H9 (cell line): ENCODE results near the gene ZNF654. TPM values are rescaled to one million over a fixed set of nuclear protein-coding genes. Genes with fewer than 3 reads are reported as not detected.

Experiments
- DNase-seq: peaks from one replicate; pipeline ENCODE4 v3.0.0-alpha.2; 2017
- H2AFZ ChIP-seq: one replicate; pipeline ENCODE4 v1.6.1; 2013; ENCODE audit warnings: mild to moderate bottlenecking, low read length, control low read depth, moderate library complexity
- H2AK5ac ChIP-seq: 2 replicates; pipeline ENCODE4 v1.6.1; 2013; ENCODE audit warnings: low read length, control low read depth, mixed read lengths; ENCODE audit not compliant: insufficient read length
- H2BK120ac ChIP-seq: one replicate; pipeline ENCODE4 v1.6.1; 2013; ENCODE audit warnings: low read depth, mild to moderate bottlenecking, low read length, control low read depth, inconsistent platforms; ENCODE audit not compliant: poor library complexity, severe bottlenecking
- H2BK12ac ChIP-seq: 2 replicates; pipeline ENCODE4 v1.6.1; 2013; ENCODE audit warnings: low read length, control low read depth, mixed read lengths, low read depth; ENCODE audit not compliant: insufficient read length
- H2BK15ac ChIP-seq: 2 replicates; pipeline ENCODE4 v1.6.1; 2013; ENCODE audit warnings: low read depth, low read length, control low read depth
- H2BK20ac ChIP-seq: one replicate; pipeline ENCODE4 v1.6.1; 2013; ENCODE audit warnings: low read depth, mild to moderate bottlenecking, low read length, control low read depth, inconsistent platforms; ENCODE audit not compliant: poor library complexity, severe bottlenecking
- H2BK5ac ChIP-seq: 2 replicates; pipeline ENCODE4 v1.6.1; 2013; ENCODE audit warnings: low read length, control low read depth, mixed read lengths; ENCODE audit not compliant: insufficient read length
- H3K14ac ChIP-seq: 2 replicates; pipeline ENCODE4 v1.6.1; 2013; ENCODE audit warnings: low read length, control low read depth; ENCODE audit not compliant: insufficient read depth
- H3K18ac ChIP-seq: 2 replicates; pipeline ENCODE4 v1.6.1; 2013; ENCODE audit warnings: low read depth, mild to moderate bottlenecking, mixed read lengths, low read length, control low read depth; ENCODE audit not compliant: insufficient read length
- H3K23ac ChIP-seq: 2 replicates; pipeline ENCODE4 v1.6.1; 2013; ENCODE audit warnings: low read length, control low read depth, mixed read lengths, low read depth; ENCODE audit not compliant: insufficient read length
- H3K23me2 ChIP-seq: 2 replicates; pipeline ENCODE4 v1.6.1; 2013; ENCODE audit warnings: low read depth, mild to moderate bottlenecking, mixed read lengths, low read length, control low read depth; ENCODE audit not compliant: insufficient read length, poor library complexity, severe bottlenecking
- H3K27ac ChIP-seq: 2 replicates; pipeline ENCODE4 v1.5.1; 2013; ENCODE audit warnings: low read length, control low read depth, mixed read lengths, low read depth; ENCODE audit not compliant: insufficient read length
- H3K27me3 ChIP-seq: 2 replicates; pipeline ENCODE4 v1.6.1; 2013; ENCODE audit warnings: low read length, control low read depth, inconsistent platforms; ENCODE audit not compliant: insufficient read depth
- H3K4ac ChIP-seq: 2 replicates; pipeline ENCODE4 v1.6.1; 2013; ENCODE audit warnings: low read depth, mild to moderate bottlenecking, control low read depth, inconsistent platforms, low read length, moderate library complexity
- H3K4me1 ChIP-seq: 2 replicates; pipeline ENCODE4 v1.6.1; 2013; ENCODE audit warnings: low read length, control low read depth, inconsistent platforms; ENCODE audit not compliant: insufficient read depth
- H3K4me2 ChIP-seq: 2 replicates; pipeline ENCODE4 v1.6.1; 2013; ENCODE audit warnings: low read length, control low read depth, mixed read lengths; ENCODE audit not compliant: insufficient read length, insufficient read depth
- H3K56ac ChIP-seq: 2 replicates; pipeline ENCODE4 v1.6.1; 2013; ENCODE audit warnings: low read depth, mild to moderate bottlenecking, mixed read lengths, low read length, control low read depth; ENCODE audit not compliant: insufficient read length
- H3K79me1 ChIP-seq: 2 replicates; pipeline ENCODE4 v1.6.1; 2013; ENCODE audit warnings: low read depth, mild to moderate bottlenecking, moderate library complexity, low read length, control low read depth, inconsistent platforms; ENCODE audit not compliant: insufficient read depth, poor library complexity, severe bottlenecking
- H3K79me2 ChIP-seq: 2 replicates; pipeline ENCODE4 v1.6.1; 2013; ENCODE audit warnings: low read length, control low read depth, inconsistent platforms; ENCODE audit not compliant: insufficient read depth
- H3K9ac ChIP-seq: 2 replicates; pipeline ENCODE4 v1.6.1; 2013; ENCODE audit warnings: low read length, control low read depth, mixed read lengths; ENCODE audit not compliant: insufficient read length; ENCODE audit errors: extremely low read depth
- H3K9me3 ChIP-seq: one replicate; pipeline ENCODE4 v1.6.1; 2013; ENCODE audit warnings: low read depth, low read length, inconsistent platforms; ENCODE audit not compliant: control insufficient read depth
- H3T11ph ChIP-seq: one replicate; pipeline ENCODE4 v1.6.1; 2013; ENCODE audit warnings: mild to moderate bottlenecking, low read length, control low read depth, inconsistent platforms
- H4K20me1 ChIP-seq: one replicate; pipeline ENCODE4 v1.6.1; 2013; ENCODE audit not compliant: control insufficient read depth, insufficient read length, insufficient read depth
- H4K5ac ChIP-seq: 2 replicates; pipeline ENCODE4 v1.6.1; 2013; ENCODE audit warnings: low read depth, mild to moderate bottlenecking, mixed read lengths, low read length, control low read depth; ENCODE audit not compliant: insufficient read length
- H4K8ac ChIP-seq: replicated peaks from 2 replicates; pipeline ENCODE4 v1.6.1; 2013; ENCODE audit warnings: low read length, control low read depth, mixed read lengths, low read depth; ENCODE audit not compliant: insufficient read length
- H4K91ac ChIP-seq: 2 replicates; pipeline ENCODE4 v1.6.1; 2013; ENCODE audit warnings: low read depth, mild to moderate bottlenecking, moderate library complexity, mixed read lengths, low read length, control low read depth; ENCODE audit not compliant: insufficient read length
- H3K27ac Mint-ChIP-seq, 3 experiments: 2 replicates in 2 of 3; 3 replicates in 1 of 3; pipeline ENCODE4 v1.8.0; 2020 to 2021; ENCODE audit warnings: mixed read lengths in 3 of 3, mild to moderate bottlenecking in 1 of 3, moderate library complexity in 1 of 3
- H3K27me3 Mint-ChIP-seq: 2 replicates; pipeline ENCODE4 v1.8.0; 2021; ENCODE audit warnings: low read depth, mild to moderate bottlenecking, moderate library complexity, mixed read lengths
- H3K36me3 Mint-ChIP-seq, 3 experiments: 2 replicates in 2 of 3; 3 replicates in 1 of 3; pipeline ENCODE4 v1.8.0; 2020 to 2021; ENCODE audit warnings: low read depth in 3 of 3, mixed read lengths in 3 of 3; ENCODE audit not compliant: insufficient read depth in 1 of 3
- H3K4me1 Mint-ChIP-seq, 2 experiments: 2 replicates each; pipeline ENCODE4 v1.8.0; 2020; ENCODE audit warnings: mixed read lengths in 2 of 2
- H3K4me3 Mint-ChIP-seq, 2 experiments: 2 replicates in 1 of 2; 3 replicates in 1 of 2; pipeline ENCODE4 v1.8.0; 2020 to 2021; ENCODE audit warnings: mild to moderate bottlenecking in 2 of 2, mixed read lengths in 2 of 2, moderate library complexity in 1 of 2
- H3K9me3 Mint-ChIP-seq, 2 experiments: 2 replicates in 1 of 2; 3 replicates in 1 of 2; pipeline ENCODE4 v1.8.0; 2020; ENCODE audit warnings: mild to moderate bottlenecking in 2 of 2, mixed read lengths in 2 of 2, moderate library complexity in 1 of 2
- CTCF ChIP-seq: fragments of 200-600 bp; sonication (generic); conservative IDR thresholded peaks from 3 replicates; pipeline ENCODE4 v1.8.0; 2021; ENCODE audit warnings: antibody characterized with exemption, mild to moderate bottlenecking
- WGBS: extraction: QIAGEN DNeasy Blood & Tissue Kit; methylation state at CpG from one replicate; pipeline ENCODE4 v1.1.7; 2013; ENCODE audit warnings: missing lambda C conversion rate, low lambda C conversion rate, mixed read lengths; ENCODE audit not compliant: insufficient read length; ENCODE audit errors: extremely low coverage; 5-methylcytosine and 5-hydroxymethylcytosine counted together
- total RNA-seq: library from RNA; stranded (reverse); gene quantifications from 2 replicates; pipeline ENCODE4 v1.2.1, GENCODE V29; 2021

The ZNF654 gene
- total RNA-seq, 1 experiment from 2014 or later = 8.7 TPM

- Mint-ChIP-seq H3K27ac (no peak overlapping the region), H3K27me3 (no peaks in the 10 kb centered on the region; the same call in 1 of the 2 replicates), H3K9me3 (no peaks in the 10 kb centered on the region), H3K4me1 (peaks cover 15 to 16% of the 10 kb centered on the region in 2 experiments), H3K36me3 (peaks cover 23 to 42% (median 42%) of the 10 kb centered on the region in 3 experiments), H3K4me3 (no peak overlapping the region)
- no peak overlapping the region for H3K4ac ChIP-seq
- no peak overlapping the region for H4K8ac ChIP-seq
- H3K56ac ChIP-seq = no peak overlapping the region
- no peaks in the 10 kb centered on the region for H4K20me1 ChIP-seq
- no peaks in the 10 kb centered on the region for H3K4me1 ChIP-seq
- peaks cover 14% of the 10 kb centered on the region; the same call in 1 of the 2 replicates for H3K79me2 ChIP-seq
- no peak overlapping the region for H2BK20ac ChIP-seq
- no peak overlapping the region for H2BK5ac ChIP-seq
- H2AFZ ChIP-seq = no peak overlapping the region
- H3K18ac ChIP-seq = no peak overlapping the region
- H3K9me3 ChIP-seq = no peaks in the 10 kb centered on the region
- WGBS = no CpG with 5 or more reads among the region's 2 CpGs
- no peak overlapping the region for H2BK15ac ChIP-seq
- H3K79me1 ChIP-seq = no peaks in the 10 kb centered on the region
- no peak overlapping the region for H2BK120ac ChIP-seq
- H3K9ac ChIP-seq = no peak overlapping the region
- H3T11ph ChIP-seq = no peak overlapping the region
- H3K14ac ChIP-seq = no peak overlapping the region
- no peak overlapping the region for H3K27ac ChIP-seq
- no peak overlapping the region for H2AK5ac ChIP-seq
- H3K4me2 ChIP-seq = no peak overlapping the region
- no peak overlapping the region for H4K5ac ChIP-seq
- H2BK12ac ChIP-seq = no peak overlapping the region
- no peak for DNase-seq
- no peak overlapping the region for H3K23ac ChIP-seq
- no peak for TF ChIP-seq CTCF
- no peaks in the 10 kb centered on the region for H3K23me2 ChIP-seq
- H3K27me3 ChIP-seq = no peaks in the 10 kb centered on the region
- no peak overlapping the region for H4K91ac ChIP-seq
Measured at GRCh38 chr3:88152841-88153240, 93.8 kb downstream of the ZNF654 start.
